GM19397 (cell line): Measurements from ENCODE around the gene NDUFB10.

ENCODE experiments used
- ATAC-seq: cut with Tn5 transposase; IDR thresholded peaks from one replicate; pipeline ENCODE4 v1.9.1; 2021; ENCODE audit warnings: mild to moderate bottlenecking, moderate library complexity; ENCODE audit not compliant: unreplicated experiment

Gene NDUFB10

DNA sequence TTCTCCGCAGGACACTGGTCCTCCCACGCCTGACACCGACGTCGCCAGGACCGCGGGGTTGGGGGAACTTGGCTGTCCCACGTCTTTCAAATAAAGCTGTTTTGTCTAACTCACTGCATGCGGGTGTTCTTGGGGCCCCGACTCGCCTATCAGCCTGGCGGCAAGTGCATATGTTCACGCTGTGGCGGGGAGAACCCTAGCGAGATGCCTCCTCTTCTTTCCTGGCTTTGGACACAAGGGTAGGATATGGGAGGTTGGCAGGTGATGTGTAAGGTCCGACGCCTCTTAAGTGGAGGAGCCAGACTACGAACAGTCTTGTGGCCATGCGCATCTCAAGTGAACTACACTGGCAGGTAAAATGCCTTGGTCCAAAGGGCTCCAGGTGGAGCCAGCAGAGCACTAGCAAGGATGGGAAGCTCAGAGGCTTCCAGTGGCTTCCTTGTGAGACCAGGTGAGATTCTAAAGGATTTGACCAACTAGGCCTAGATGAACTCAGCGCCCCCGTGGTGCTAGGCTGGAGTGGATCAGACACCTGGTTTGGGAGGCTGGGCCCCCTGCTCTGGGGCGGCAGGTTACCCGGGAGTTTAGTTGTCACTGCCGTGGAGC, 6.2 kb downstream of the NDUFB10 start:
- ATAC-seq = no peak

DNA sequence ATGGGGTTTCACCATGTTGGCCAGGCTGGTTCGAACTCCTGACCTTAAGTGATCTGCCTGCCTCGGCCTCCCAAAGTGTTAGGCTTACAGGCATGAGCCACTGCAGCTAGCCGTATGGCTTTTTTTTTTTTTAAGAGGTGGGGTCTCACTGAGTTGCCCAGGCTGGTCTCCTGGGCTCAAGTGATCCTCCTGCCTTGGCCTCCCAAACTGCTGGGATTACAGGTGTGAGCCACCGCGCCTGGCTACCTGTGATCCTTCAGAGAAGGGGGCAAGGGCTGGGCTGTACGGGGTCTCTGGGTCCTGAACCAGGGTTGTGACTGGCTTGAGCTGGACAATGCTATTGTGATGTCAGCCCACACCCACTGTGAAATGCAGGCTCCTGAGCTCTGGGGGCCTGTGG, 7.1 kb downstream of the NDUFB10 start, which contains the start of gene RNF151:
Gene RNF151, plus strand, starts transcription at position 397 of the 400 bp plus-strand sequence. CDS start 26 bp downstream, outside the sequence.
- ATAC-seq = no peak

DNA sequence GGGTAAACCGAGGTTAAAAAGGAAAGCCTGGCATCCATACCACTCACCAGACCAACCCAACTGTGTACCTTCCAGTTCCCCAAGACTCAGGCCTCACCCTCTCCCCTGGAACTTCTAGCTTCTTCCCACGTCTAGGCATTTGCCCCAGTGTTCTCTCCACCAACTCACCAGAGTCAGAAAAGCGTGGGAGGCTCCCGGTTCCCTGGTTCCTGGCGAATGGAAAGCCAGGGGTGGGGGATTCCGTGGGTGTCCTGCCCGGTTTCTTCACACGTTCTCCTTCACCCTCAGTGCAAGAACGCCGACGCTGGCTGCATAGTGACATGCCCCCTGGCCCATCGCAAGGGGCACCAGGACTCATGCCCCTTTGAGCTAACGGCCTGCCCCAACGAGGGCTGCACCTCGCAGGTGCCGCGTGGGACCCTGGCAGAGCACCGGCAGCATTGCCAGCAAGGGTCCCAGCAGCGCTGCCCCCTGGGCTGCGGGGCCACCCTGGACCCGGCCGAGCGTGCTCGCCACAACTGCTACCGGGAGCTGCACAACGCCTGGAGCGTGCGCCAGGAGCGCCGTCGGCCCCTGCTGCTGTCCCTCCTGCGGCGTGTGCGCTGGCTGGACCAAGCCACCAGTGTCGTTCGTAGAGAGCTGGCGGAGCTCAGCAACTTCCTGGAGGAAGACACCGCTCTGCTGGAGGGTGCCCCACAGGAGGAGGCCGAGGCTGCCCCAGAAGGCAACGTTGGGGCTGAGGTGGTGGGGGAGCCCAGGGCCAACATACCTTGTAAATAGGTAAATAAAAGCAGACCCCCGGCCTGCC, 9.0 kb downstream of the NDUFB10 start:
- no peak for ATAC-seq

DNA sequence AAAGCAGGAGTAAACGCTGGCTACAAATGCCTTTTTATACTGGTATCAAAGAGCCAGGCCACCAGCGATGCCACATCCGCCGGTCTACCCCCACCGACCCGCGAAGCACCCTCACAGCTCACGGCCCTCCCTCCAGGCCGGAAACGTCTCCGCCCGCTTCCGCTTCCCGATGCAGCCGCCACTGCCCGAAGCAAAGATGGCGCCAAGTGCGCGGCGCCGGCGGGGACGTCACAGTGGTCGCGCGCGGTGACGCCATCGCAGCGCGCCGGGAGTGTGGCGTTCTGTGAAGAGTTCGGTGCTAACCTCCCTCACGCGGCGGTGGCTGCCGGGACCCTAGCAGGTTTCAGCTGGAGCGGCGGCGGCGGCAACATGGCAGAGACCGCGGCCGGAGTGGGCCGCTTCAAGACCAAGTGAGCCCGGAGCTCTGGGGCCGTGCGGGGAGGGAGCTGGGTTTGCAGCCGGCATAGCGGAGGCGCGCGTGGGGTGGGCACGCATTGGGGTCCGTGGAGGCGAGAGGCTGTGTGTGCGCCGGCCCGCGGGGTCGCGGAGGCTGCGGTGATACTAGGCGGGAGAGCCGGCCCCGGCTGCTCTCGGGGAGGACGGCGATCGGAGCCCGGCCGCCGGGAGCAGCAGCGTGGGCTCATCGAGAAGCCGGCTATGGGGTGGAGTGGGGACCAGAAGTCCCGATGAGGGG, 12.6 kb downstream of the NDUFB10 start, which contains the start of gene TBL3:
Gene TBL3, plus strand, starts transcription at position 258 of the 694 bp plus-strand sequence. Its CDS starts 112 bp downstream, at position 370.
- ATAC-seq = peak; percentile 80

DNA sequence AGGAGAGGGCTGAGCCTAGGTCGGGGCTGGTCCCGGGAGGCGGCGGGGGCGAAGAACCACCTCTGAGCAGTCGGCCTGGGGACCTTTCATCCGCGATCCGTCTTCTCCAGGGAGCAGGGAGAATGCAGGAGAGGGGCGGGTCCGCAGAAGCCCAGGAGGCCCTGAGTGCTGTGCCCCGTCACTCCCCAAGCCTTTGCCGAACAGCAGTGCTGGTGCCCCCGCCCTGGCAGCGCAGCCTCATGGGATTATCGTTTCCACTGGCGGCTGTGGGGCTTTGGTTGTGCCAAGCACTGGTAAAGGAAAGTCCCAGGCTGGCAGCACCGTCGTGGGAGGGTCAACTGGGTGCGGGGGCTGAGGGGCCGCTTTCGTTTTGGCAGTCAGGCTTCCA, 13.1 kb downstream of the NDUFB10 start:
- ATAC-seq = no peak

DNA sequence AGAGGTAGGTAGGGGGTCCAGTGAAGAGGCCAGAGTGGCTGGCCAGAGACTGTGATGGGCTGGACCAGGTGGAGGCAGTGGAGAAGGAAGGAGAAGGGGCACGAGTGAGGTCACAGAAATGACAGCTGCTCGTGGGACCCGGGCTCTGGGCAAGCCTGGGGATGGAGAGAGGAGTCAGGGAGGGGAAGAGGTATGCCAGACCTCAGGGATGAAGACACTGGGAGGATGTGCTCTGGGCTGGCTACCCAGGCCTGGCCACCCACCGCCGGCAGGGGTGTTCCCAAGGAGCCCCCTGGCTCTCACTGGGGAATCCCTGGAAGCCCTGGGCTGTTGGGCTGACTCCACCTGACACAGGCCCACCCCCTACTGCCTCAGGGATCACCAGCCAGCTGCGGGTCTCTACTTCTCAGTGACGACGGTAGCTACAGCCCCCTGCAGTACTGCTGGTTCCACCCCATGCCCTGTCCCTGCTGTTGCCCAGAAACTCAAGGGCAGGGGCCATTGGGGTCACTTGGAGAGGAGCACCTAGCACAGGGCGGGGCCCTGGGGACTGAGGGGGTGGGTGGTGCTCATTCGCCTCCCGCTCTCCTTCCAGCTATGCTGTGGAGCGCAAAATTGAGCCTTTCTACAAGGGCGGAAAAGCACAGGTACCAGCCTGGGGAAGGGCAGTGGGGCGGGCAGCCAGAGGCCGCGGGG, 14.3 kb downstream of the NDUFB10 start:
- no peak for ATAC-seq

DNA sequence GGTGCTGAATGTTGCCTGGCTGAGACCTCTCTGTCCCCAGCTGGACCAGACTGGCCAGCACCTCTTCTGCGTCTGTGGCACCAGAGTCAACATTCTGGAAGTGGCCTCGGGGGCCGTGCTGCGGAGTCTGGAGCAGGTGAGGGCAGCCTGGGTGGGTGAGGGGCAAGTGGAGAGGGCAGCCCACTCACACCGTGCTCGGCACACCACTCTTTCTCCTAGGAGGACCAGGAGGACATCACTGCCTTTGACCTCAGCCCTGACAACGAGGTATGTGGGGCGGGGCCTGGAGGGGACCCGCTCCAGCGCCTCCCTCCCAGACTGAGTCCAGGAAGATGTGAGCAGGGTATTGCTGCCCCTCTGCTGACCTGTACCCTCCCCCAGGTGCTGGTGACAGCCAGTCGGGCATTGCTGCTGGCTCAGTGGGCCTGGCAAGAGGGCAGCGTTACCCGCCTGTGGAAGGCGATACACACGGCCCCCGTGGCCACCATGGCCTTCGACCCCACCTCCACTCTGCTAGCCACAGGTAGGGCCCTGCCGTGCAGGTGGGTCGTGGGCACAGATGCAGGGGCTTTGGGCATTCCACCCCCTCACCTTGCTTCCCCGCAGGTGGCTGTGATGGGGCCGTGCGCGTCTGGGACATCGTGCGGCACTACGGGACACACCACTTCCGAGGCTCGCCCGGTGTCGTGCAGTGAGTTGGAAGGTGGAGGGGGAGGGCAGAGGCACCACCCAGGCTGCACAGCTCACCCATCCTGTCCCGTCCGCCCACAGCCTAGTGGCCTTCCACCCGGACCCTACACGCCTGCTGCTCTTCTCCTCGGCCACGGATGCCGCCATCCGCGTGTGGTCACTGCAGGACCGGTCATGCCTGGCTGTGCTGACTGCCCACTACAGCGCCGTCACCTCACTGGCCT, 15.1 kb downstream of the NDUFB10 start:
- no peak for ATAC-seq

DNA sequence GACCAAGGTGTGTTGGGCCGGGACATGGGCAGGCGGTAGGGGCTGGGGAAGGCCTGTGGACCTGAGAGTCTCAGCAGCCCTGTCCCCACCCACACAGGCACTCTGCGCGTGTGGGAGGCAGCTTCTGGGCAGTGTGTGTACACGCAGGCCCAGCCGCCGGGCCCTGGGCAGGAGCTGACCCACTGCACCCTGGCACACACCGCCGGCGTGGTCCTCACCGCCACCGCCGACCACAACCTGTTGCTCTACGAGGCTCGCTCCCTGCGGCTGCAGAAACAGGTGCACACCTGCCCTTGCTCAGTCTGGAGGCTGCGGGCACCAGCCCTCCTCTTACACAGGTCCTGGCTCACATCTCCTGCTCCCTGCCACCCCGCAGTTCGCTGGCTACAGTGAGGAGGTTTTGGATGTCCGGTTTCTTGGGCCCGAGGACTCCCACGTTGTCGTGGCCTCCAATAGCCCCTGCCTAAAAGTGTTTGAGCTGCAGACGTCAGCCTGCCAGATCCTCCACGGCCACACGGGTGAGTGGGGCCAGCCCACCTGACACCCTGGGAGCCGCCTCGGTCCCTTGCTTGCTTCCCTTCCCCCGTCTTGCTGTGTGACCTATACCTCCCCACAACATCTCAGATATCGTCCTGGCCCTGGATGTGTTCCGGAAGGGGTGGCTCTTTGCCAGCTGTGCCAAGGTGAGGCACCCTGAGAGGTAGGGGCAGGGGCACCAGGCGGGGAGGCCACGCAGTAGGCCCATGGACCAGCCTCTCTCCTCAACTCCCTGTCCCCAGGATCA, 16.3 kb downstream of the NDUFB10 start:
- ATAC-seq = no peak

DNA sequence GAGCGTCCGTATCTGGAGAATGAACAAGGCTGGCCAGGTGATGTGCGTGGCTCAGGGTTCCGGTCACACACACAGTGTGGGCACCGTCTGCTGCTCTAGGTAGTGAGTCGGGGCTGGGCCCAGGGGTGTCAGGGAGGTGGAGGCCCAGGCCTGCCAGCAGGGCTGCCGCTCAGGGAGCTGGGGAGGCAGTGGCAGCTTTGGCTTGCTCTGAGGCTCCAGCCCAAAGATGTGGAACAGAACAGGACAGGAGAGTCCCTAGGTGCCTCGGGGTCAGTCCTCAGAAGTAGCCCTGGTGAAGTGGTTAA, 16.8 kb downstream of the NDUFB10 start:
- no peak for ATAC-seq

DNA sequence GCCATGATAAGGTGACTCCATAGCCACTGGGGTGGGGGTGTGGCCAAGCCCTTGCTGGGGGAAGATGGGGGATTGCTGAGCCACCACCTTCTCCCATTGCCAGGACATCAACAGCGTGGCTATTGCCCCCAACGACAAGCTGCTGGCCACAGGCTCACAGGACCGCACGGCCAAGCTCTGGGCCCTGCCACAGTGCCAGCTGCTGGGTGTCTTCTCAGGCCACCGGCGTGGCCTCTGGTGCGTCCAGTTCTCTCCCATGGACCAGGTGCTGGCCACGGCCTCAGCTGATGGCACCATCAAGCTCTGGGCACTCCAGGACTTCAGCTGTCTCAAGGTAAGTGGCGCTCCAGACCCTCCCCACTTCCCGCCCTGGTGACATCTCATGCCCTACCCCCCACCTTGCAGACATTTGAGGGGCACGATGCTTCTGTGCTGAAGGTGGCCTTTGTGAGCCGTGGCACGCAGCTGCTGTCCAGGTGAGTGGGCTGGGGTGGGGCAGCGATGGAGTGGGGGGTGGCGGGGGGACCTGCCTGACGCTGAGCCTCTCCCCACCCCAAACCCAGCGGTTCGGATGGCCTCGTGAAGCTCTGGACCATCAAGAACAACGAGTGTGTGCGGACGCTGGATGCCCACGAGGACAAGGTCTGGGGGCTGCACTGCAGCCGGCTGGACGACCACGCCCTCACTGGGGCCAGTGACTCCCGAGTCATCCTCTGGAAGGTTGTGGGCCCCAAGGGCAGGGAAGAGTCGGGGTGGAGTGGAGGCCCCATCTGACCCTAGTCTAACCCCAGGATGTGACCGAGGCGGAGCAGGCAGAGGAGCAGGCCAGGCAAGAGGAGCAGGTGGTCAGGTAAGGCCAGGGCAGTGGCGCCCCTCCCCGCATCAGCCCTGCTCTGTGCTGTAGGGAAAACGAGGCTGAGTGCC, 17.9 kb downstream of the NDUFB10 start:
- no peak for ATAC-seq

DNA sequence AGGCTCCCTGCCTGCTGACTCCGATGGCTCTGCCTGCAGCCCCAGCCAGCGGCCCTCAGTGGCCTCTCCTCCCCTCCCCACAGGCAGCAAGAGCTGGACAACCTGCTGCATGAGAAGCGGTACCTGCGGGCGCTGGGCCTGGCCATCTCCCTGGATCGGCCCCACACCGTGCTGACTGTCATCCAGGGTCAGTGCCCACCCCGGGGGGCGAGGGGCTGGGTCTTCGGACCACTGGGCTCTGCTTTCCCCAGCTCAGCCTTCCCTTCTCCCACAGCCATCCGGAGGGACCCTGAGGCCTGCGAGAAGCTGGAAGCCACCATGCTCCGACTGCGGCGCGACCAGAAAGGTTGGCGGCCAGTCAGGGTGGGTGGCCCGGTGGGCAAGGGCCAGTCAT, 18.5 kb downstream of the NDUFB10 start:
- no peak for ATAC-seq

DNA sequence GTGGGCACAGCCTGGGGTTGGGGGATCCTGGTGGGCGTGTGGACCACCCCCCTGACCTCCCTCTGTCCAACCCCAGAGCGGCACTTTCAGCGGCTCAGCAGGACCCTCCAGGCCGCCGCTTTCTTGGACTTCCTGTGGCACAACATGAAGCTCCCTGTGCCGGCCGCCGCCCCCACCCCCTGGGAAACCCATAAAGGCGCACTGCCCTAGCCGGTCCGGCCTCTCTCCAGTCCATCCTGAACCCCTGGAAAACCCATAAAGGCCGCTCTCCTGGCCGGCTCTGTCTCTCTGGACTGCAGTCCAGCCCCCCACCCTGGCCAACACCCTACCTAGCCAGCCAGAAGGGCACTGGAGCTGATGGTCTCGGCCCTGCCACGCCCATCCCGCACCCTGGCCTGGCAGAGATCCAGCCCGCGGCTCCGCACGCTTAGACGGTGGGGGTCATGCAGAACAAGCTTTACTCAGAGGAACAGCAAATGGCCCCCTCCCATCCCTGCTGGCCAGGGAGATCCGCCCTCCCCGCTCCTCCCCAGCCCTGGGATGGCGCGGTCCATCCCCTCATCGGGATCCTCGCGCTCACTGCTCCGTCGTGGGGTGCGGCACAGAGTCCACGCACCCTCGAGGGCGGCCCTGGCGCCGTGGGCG, 19.3 kb downstream of the NDUFB10 start:
- no peak for ATAC-seq

DNA sequence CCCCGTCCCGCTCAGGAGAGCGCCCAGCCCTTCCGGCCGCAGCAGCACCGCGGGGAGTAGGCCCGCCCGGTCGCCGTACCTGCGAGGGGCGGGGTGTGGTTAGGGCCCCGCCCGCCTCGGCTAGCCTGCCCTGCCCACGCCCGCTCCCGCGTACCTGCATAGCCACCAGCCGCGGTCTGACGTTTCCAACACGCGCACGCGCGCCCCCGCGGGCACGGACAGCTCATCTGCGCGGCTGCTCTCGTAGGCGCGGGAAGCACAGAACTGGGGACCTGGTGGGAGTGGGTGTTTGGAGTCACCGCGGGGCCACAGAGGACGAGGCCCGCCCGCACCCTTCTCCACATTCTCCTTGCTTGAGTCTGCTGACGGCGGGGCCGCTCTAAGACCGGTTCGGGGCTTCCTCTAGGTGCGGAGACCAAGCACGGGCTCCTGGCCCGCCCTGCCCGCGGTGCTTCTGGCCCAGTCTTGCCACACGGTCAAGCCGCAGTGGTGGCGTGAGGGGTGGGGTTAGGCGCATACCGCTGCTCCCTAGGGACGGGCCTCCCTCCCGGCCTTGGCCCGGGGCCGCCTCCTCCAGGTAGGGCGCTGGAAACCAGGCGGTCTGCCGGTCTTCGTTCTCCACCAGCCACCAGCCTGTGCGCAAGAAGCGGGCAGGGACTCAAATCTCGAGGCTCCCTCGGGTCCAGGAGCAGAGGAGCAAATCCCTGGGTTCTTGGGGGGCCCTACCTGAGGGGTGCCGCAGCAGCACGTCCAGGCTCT, 20.1 kb downstream of the NDUFB10 start:
- ATAC-seq = no peak

DNA sequence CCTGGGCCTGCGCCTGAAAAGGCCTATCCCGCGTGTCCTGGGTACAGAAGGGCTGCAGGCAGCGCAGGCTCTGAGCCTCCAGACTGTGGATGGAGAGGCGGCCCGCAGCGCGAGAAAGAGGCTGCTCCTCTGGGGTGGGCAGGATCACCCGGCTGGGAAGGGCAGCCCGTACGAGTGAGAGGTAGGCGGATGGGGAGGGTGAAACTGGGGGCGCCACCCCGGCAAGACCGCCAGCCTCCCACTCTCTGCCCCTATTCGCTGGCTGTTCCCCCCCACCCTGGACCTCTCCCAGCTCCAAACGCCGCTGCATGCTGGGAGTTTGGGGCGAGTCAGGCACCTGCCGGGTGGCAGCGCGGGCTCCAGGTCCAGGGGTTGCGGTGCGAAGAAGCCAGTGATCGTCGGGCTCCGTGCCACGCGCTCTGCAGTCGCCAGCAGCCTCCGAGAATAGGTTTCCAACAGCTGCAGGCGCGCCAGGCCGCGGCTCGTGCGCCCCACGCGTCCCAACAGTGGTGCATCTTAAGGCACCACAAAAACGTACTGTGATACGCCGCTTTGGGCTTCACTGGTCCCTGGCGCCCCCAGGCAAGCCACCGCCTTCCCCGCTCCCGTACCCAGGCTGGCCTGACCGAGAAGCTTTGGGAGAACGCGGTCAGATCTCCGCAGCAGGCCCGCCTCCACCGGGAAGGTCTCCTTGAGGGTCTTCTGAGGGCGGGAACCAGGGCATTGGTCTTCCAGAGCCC, 20.9 kb downstream of the NDUFB10 start:
- no peak for ATAC-seq

DNA sequence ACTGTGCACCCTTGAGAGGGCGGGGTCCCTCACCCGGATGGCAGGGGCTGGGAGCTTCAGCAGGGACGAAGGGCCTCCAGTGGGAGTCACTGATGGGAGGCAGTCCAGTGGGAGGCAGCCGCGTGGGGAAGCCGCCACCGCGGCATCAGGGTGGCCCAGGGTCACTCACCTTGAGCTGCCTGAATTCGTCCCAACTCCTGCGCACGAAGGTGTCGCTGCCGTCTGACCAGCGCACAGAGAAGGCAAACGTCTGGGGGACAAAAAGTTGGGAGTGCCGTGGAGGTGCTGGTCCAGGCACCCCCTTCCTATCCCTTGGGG, 21.4 kb downstream of the NDUFB10 start:
- no peak for ATAC-seq

DNA sequence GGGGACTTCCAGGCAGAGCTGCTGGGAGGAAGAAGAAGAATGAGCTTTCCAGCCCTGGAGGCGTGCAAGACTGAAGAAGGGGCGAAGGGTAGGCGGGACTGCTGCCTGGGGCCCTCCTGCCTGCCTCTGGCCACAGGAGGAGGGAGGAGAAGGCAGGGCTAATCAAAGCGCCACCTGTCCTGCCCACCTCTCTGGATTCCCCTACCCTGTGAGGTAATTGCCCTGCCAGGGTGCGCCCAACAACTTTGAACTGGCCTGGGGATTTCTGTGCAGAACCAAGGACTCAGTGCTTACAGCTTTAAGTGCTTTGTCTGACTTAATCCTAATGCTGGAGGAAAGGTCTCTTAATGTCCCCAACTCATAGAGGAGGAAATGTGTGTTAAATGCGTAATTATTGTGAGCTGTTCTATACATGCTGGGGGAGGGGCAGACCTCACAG, 22.1 kb downstream of the NDUFB10 start, which contains the start of gene NOXO1:
Gene NOXO1, minus strand, starts transcription at position 72 of the 439 bp plus-strand sequence. CDS start 290 bp downstream, outside the sequence.
- ATAC-seq = no peak
